Ovary (tissue), 9 donors: ENCODE measurements around the gene TOB2. TPM values are rescaled to one million over a fixed set of nuclear protein-coding genes. Genes with fewer than 3 reads are reported as not detected.

ENCODE experiments used
- DNase-seq, 5 donors: peaks; one replicate each; pipeline ENCODE4 v3.0.0-alpha.2; 2019 to 2020
- H3K27ac ChIP-seq, 2 donors: fragments of 200-600 bp; one replicate each; pipeline versions ENCODE4 v1.5.1 to v1.8.0; 2019 to 2022
- H3K27me3 ChIP-seq: fragments of 200-600 bp; one replicate; pipeline ENCODE4 v1.8.0; 2022
- H3K36me3 ChIP-seq: fragments of 200-600 bp; sonication (generic); one replicate; pipeline ENCODE4 v1.5.1; 2019
- H3K4me1 ChIP-seq: one replicate; pipeline ENCODE4 v1.8.1; 2013; ENCODE audit warnings: mild to moderate bottlenecking, moderate library complexity; ENCODE audit not compliant: insufficient read depth
- H3K4me3 ChIP-seq: fragments of 200-600 bp; sonication (generic); one replicate; pipeline ENCODE4 v1.5.1; 2017
- H3K9me3 ChIP-seq, 2 donors: fragments of 200-600 bp in 1 of 2; sonication (generic) in 1 of 2; one replicate each; pipeline versions ENCODE4 v1.5.1 to v1.8.1; 2013 to 2019; ENCODE audit warnings: mild to moderate bottlenecking in 1 of 2, moderate library complexity in 1 of 2
- CTCF ChIP-seq, 3 donors: fragments of 450-650 bp in 2 of 3; fragments of 200-600 bp in 1 of 3; IDR thresholded peaks; one replicate each; pipeline versions ENCODE4 v1.5.1 to v1.8.0; 2016 to 2022; ENCODE audit warnings: antibody characterized with exemption in 3 of 3, mild to moderate bottlenecking in 1 of 3
- EP300 ChIP-seq: sonication (generic); formaldehyde crosslinking; IDR thresholded peaks from one replicate; pipeline ENCODE4 v1.6.1; 2017; ENCODE audit warnings: antibody characterized with exemption
- POLR2A ChIP-seq: fragments of 450-650 bp; IDR thresholded peaks from one replicate; pipeline ENCODE4 v1.6.1; 2017; ENCODE audit warnings: antibody characterized with exemption, mild to moderate bottlenecking, moderate library complexity
- WGBS, 3 donors: extraction: QIAGEN DNeasy Blood & Tissue Kit in 1 of 3; methylation state at CpG; one replicate each; pipeline versions ENCODE4 v1.1.5 to v1.1.7; 2013 to 2017; 5-methylcytosine and 5-hydroxymethylcytosine counted together
- intact Hi-C, 4 donors: fragments of 100-400 bp; cut with DNase I; formaldehyde crosslinking; loops; one replicate each; pipeline versions ENCODE4 v1.11.0 to v1.15.1; 2022 to 2023
- polyA plus RNA-seq, 2 donors: library from polyadenylated mRNA; stranded (reverse); fragments of 200-250 nt in 1 of 2; fragments of 350-450 nt in 1 of 2; fragmentation: Illumina TruSeq in 1 of 2; extraction: RNeasy Lipid Tissue Mini Kit (QIAGEN cat#74804) in 1 of 2; gene quantifications; one replicate each; pipeline ENCODE4 v1.2.3, GENCODE V29; 2013 to 2014
- total RNA-seq, 7 donors: library from RNA; depleted of rRNA in 2 of 7; stranded (reverse); fragments of >200 nt in 2 of 7; fragmentation: NEBNext Ultra II Directional in 3 of 7; extraction: Animal tissue kit (Norgen Biotek cat#: 25700) in 3 of 7; gene quantifications; one replicate each; pipeline versions ENCODE4 v1.1.0 to v1.2.4, GENCODE V29; 2016 to 2023
- donor health status: DM: no; HTN: no; CAD: no; lungs with moderate emphysema.
- donor health status: DM: no; HTN: no; CAD: no.
- donor health status: Bipolar disorder and iron deficiency.
- donor health status: DM: yes; HTN: yes; CAD: no.
- donor health status: DM: no; HTN: no; CAD: no.
- donor health status: DM: yes; HTN: yes; CAD: no.

TOB2 gene
- total and polyA plus RNA-seq, 9 donors, result 22.8 to 110 (median 57.7) TPM

- H3K9me3 ChIP-seq, result no peaks in the 10 kb centered on the region
- H3K27me3 ChIP-seq, result no peaks in the 10 kb centered on the region
- WGBS, 3 donors, result 37 to 47% (median 43%) methylated on average over 5 of the region's 5 CpGs
- peak overlapping the region in 1 of 2 donors; percentile 45 for H3K27ac ChIP-seq
- H3K4me3 ChIP-seq, result no peak overlapping the region
- intact Hi-C loops, result no loop called here
- H3K4me1 ChIP-seq, result peaks cover 5% of the 10 kb centered on the region
- TF ChIP-seq POLR2A (no peak), EP300 (no peak), CTCF (IDR thresholded peaks at IDR 0.05) (no peak)
- no peak for DNase-seq
- H3K36me3 ChIP-seq, result no peaks in the 10 kb centered on the region
Measured at GRCh38 chr22:41481925-41482318, 35.3 kb upstream of the TOB2 start.

- WGBS, 3 donors, result 74 to 83% (median 74%) methylated on average over 15 of the region's 15 CpGs
- no peak for TF ChIP-seq EP300
- no peak for TF ChIP-seq CTCF (IDR thresholded peaks at IDR 0.05)
- no peak for TF ChIP-seq POLR2A
- Histone ChIP-seq H3K36me3 (no peaks in the 10 kb centered on the region), H3K27me3 (no peaks in the 10 kb centered on the region), H3K4me3 (no peak overlapping the region), H3K9me3 (no peaks in the 10 kb centered on the region), H3K27ac (peak overlapping the region in 1 of 2 donors; percentile 38), H3K4me1 (peaks cover 5% of the 10 kb centered on the region)
- peak in 1 of 5 donors; percentile 26 for DNase-seq
- intact Hi-C loops, result no loop called here
Measured at GRCh38 chr22:41481131-41481830, 34.7 kb upstream of the TOB2 start.

- no peak overlapping the region for H3K4me3 ChIP-seq
- no peak overlapping the region for H3K27ac ChIP-seq
- WGBS, 3 donors, result 67 to 71% (median 67%) methylated on average over 7 of the region's 7 CpGs
- H3K9me3 ChIP-seq, result no peaks in the 10 kb centered on the region
- H3K27me3 ChIP-seq, result no peaks in the 10 kb centered on the region
- DNase-seq, result no peak
- H3K36me3 ChIP-seq, result no peaks in the 10 kb centered on the region
- peaks cover 5% of the 10 kb centered on the region for H3K4me1 ChIP-seq
- no peak for TF ChIP-seq EP300
- no peak for TF ChIP-seq CTCF (IDR thresholded peaks at IDR 0.05)
- no peak for TF ChIP-seq POLR2A
- intact Hi-C loops, result no loop called here
Measured at GRCh38 chr22:41480397-41480735, 33.8 kb upstream of the TOB2 start.

GRCh38 chr22:41479671-41480396 lies 33.2 kb upstream of the TOB2 start:
- H3K4me3 ChIP-seq, result no peak overlapping the region
- no peak for DNase-seq
- peaks cover 6% of the 10 kb centered on the region for H3K4me1 ChIP-seq
- H3K36me3 ChIP-seq, result no peaks in the 10 kb centered on the region
- no peak overlapping the region for H3K27ac ChIP-seq
- 76 to 82% (median 78%) methylated on average over 6 of the region's 6 CpGs for WGBS, 3 donors
- H3K9me3 ChIP-seq, result no peaks in the 10 kb centered on the region
- intact Hi-C loops, result no loop called here
- no peaks in the 10 kb centered on the region for H3K27me3 ChIP-seq
- no peak for TF ChIP-seq EP300
- TF ChIP-seq POLR2A, result no peak
- no peak for TF ChIP-seq CTCF (IDR thresholded peaks at IDR 0.05)
